NCI-H2107 treated with DMSO at 0.1 percent for 48 hours (cell line): ENCODE measurements around the gene RAB26.
A peak's percentile ranks its signal among the peaks of the same experiment; 100 is the strongest.
"Not testable (repeated sequence)": the region's sequence is repeated elsewhere in the genome, so short reads cannot be mapped to it uniquely, and the experiment has no call there.

ENCODE experiments used
- DNase-seq: peaks from one replicate; lab custom pipeline; 2025; ENCODE audit not compliant: unreplicated experiment; lab: John Stamatoyannopoulos, UW

The RAB26 gene

GRCh38 chr16:2147981-2148671 is at the start of gene RAB26:
Gene RAB26, plus strand, starts transcription at chr16:2148625. Its CDS starts 159 bp downstream, at chr16:2148784.
- DNase-seq: peak; percentile 77

- DNase-seq: not testable (repeated sequence)
These were observed 46.8 kb upstream of the RAB26 start for GRCh38 chr16:2101581-2101980.

GRCh38 chr16:2102471-2102870 is 46.0 kb upstream of the RAB26 start:
- DNase-seq: no peak

DNA sequence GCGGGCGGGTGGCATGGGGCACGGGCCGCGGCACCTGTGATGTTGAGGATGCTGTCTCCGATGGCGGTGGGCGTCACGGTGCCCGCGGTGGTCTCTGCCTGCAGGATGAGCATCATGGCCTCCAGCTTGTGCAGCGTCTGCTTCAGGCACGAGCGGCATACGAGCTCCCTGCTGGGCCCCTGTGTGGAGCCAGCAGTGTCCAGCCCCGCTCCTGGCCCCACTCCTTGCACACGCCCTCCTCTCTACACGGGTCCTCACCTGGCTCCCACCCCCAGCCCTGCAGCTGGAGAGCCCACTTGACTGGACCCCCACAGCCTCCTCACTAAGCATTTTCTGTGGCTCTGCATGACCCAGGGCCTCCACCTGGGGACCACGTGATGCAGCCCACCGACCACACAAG is 44.0 kb upstream of the RAB26 start:
- not testable (repeated sequence) for DNase-seq

DNA sequence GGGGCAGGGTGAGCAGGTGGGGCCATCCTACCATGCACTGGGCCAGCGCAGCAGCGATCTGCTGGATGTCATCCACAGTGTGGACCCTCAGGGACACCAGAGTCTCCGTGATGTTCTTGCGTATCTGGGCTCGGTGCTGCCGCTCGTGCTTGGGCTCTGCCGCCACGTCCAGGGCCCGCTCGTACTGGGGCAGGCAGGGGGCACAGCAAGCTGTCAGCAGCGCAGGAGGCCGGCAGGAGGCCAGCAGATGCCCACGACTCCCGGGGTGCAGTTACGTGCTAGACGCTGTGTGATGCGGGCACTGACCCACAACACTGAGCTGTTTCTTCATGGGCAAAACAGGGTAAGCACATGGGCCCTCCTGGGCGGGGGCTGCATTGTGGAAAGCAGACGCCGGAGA is 43.1 kb upstream of the RAB26 start:
- DNase-seq: not testable (repeated sequence)

- DNase-seq: not testable (repeated sequence)
These were observed 42.7 kb upstream of the RAB26 start for GRCh38 chr16:2105769-2106168.

GRCh38 chr16:2106211-2106610 is 42.2 kb upstream of the RAB26 start:
- DNase-seq: not testable (repeated sequence)

DNA sequence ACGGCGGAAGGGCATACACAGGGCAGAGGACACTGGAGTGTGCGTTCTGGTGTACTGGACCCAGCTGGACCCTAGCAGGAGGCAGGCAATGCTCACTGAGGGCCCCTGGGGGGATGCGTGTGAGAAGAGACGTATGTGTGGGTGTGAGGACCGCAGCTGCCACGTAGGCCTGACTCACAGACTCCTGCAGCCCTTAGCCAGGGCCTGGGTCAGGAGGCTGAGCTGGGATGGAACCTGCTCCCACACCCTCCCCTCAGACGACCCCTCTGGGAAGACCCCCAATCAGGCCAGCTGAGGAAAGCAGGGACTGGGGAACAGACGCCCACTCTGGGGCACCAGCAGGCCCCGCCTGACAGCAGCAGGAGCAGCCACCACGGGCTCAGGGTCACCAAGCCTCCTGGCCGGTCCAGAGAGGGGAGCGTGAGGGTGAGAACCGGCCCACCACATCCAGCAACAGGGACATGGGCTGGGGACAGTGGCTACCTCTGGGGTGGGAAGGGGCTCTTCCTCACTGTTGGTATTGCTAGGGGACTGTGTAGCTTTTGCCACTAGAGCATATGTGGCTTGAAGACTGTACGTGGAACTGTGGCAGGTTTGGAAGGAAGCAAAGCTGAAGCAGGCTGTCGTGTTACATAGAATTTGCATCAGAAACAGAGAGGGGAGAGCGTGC is 41.2 kb upstream of the RAB26 start:
- not testable (repeated sequence) for DNase-seq

GRCh38 chr16:2107791-2108125 is 40.7 kb upstream of the RAB26 start:
- not testable (repeated sequence) for DNase-seq

- DNase-seq: not testable (repeated sequence)
These were observed 39.8 kb upstream of the RAB26 start for GRCh38 chr16:2108446-2109270.

- not testable (repeated sequence) for DNase-seq
These were observed 39.2 kb upstream of the RAB26 start for GRCh38 chr16:2109271-2109580.

DNA sequence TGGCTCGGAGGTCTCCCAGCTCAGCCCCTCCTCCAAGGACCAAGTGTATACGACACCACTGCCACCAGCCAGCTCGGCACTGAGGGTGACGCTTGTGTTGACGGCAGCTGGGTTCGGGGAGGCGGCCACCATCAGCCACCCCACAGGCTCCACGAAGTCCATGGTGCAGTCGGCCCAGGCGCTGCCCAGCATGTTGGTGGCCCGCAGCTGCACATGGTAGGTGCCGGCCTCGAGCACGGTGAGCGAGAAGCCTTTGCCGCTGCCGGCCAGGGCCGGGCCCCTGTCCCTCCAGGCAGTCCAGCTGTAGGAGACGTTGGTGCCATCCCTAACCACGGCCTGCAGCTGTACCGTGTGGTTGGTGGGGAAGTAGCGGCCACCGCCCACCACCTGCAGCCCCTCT is 38.6 kb upstream of the RAB26 start:
- DNase-seq: not testable (repeated sequence)

DNA sequence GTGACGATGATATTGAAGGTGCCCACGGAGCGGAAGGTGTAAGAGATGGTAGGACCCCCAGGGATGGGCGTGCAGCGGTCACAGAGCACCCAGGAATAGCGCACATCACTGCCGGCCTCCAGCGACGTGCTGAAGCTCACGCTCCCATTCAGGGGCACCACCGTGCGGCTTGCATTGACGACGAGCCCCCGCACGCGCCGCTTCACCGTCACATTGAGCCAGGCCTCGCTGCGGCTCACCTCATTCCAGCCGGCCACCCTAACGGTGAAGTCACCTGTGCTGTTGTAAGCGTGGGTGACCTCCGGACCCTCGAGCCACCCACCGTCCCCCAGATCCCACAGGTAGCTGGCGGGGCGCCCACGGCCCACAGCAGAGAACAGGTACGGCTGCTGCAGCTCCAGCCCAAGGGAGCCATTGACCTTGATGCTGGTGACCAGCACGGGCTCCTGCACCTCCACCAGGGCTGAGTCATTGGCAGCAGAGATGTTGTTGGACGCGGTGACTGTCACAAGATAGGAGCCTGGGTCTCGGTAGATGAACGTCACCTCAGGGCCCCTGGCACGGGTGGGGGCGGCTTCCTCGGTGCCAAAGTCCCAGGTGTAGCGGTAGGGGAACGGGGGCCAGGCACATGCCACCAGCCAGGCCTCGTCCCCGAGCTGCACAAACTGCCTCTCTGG is 38.0 kb upstream of the RAB26 start:
- not testable (repeated sequence) for DNase-seq

- not testable (repeated sequence) for DNase-seq
These were observed 37.4 kb upstream of the RAB26 start for GRCh38 chr16:2111009-2111353.

DNA sequence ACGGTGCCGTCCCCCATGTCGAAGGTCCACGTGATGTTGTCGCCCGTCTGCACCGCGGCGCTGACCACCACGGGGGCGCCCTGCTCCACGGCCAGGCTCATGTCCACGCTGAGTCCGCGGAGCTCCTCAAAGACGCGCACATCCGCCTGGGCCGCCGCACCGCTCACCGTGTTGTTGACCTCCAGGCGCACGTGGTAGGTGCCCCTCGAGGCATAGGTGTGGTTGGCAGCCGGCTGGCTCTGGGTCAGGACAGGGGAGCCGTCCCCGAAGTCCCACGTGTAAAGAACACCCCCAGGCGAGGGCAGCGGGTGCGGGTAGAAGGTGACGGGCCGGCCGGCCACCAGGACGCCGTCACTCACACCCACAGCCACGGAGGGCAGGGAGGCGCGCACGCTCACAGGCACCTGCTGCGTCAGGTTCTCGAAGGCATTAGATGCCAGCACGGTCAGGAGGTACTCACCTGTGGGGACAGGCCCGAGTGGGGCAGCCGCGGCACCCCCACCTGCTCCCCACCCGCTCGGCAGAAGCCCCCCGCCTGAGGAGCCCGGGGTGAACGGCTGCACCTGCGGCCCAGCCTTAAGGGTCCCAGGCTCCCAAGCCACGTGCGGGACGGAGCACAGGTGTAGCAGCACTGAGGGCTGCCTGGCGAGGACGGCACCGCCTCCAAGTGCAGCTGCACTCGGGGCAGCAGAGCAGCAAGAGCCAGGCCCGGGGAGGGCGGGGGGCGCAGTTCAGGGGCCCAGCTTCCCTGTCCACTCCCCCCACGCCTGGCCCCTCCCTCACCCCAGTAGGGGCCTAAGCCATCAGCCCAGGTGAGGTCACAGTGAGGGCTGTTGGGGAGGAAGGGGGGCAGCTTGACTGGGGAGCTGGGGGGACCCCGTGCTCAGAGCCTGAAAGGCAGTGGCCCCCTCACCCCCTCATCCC is 36.8 kb upstream of the RAB26 start:
- not testable (repeated sequence) for DNase-seq

- DNase-seq: not testable (repeated sequence)
These were observed 35.8 kb upstream of the RAB26 start for GRCh38 chr16:2112539-2113106.

DNA sequence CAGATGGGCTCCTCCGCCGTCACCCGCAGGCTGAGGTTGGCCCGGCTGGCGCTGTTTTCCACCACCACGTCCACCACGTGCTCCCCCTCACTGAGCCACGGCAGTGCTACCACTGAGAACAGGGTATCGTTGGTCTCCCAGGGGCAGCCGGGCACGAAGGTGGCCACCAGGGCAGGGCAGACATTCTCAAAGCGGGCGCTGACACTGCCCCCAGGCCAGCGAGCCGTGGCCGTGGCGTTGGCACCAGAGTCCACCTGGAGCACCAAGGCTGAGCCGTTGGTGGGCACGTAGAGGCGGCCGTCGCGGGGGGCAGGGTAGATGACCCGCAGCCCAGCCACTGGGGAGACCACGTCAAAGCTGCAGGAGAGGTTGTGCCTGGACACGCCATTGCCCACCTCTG is 34.2 kb upstream of the RAB26 start:
- not testable (repeated sequence) for DNase-seq

DNA sequence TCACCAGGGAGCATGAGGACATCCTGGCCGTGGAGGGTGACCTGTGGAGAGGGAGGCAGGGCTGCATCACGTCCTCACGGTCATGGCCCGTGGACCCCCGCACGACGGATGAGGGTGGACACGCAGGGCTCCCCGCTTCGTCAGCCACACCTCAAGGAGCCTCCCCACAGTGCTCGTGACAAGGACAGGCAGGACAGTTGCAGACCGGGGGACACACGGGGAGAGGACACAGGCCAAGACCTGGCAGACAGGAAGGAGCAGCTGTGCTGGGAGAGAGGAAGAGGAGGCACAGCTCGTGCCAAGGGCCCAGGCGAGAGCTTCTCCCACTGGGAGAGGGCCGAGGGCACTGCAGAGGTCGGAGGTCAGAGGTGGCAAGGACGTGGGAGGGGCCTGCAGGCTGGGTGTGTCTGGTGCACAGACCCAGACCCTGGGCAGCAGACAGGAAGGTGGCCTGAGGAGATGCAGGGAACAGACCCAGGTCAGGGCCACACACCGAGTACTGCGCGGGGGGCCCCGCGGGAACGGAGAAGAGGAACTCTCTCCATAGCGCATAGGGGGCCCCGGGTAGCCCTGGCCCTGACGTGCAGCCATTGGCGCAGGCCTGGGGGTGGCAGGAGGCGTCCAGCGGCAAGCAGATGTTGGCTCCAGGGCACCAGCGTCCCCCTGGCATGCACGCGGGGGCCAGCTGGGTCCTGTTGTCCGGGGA is 33.4 kb upstream of the RAB26 start:
- DNase-seq: not testable (repeated sequence)

GRCh38 chr16:2115591-2115973 is 32.8 kb upstream of the RAB26 start:
- no peak for DNase-seq
